Hepatocyte (in vitro differentiated cells): ENCODE measurements around the gene KRTAP12-3. TPM values are rescaled to one million over a fixed set of nuclear protein-coding genes. Genes with fewer than 3 reads are reported as not detected.

Experiments used
- DNase-seq: peaks from one replicate; pipeline ENCODE4 v3.0.0-alpha.2; 2016; ENCODE audit warnings: low spot score
- H2AFZ ChIP-seq: fragments of 200-600 bp; sonication (generic); 2 replicates; pipeline ENCODE4 v1.6.0; 2016; ENCODE audit warnings: antibody characterized with exemption, mild to moderate bottlenecking
- H3K27ac ChIP-seq: fragments of 200-600 bp; sonication (generic); 2 replicates; pipeline ENCODE4 v1.5.1; 2016; ENCODE audit warnings: mild to moderate bottlenecking
- H3K27me3 ChIP-seq: fragments of 200-600 bp; sonication (generic); 2 replicates; pipeline ENCODE4 v1.6.1; 2016
- H3K36me3 ChIP-seq: fragments of 200-600 bp; sonication (generic); replicated peaks from 2 replicates; pipeline ENCODE4 v1.5.1; 2016; ENCODE audit warnings: low read depth; ENCODE audit not compliant: insufficient read depth
- H3K4me1 ChIP-seq: fragments of 200-600 bp; sonication (generic); 2 replicates; pipeline ENCODE4 v1.5.1; 2016; ENCODE audit warnings: mild to moderate bottlenecking, moderate library complexity; ENCODE audit not compliant: insufficient read depth
- H3K4me2 ChIP-seq: fragments of 200-600 bp; sonication (generic); 2 replicates; pipeline ENCODE4 v1.6.0; 2016
- H3K4me3 ChIP-seq: fragments of 200-600 bp; sonication (generic); 2 replicates; pipeline ENCODE4 v1.5.1; 2016; ENCODE audit warnings: mild to moderate bottlenecking
- H3K79me2 ChIP-seq: fragments of 200-600 bp; sonication (generic); 2 replicates; pipeline ENCODE4 v1.6.0; 2017; ENCODE audit warnings: mild to moderate bottlenecking
- H3K9me2 ChIP-seq: fragments of 200-600 bp; sonication (generic); replicated peaks from 2 replicates; pipeline ENCODE4 v1.6.0; 2017; ENCODE audit warnings: mild to moderate bottlenecking; ENCODE audit not compliant: insufficient read depth
- H3K9me3 ChIP-seq: fragments of 200-600 bp; sonication (generic); 2 replicates; pipeline ENCODE4 v1.5.1; 2016; ENCODE audit warnings: low read depth, mild to moderate bottlenecking
- H4K20me1 ChIP-seq: fragments of 200-600 bp; sonication (generic); 2 replicates; pipeline ENCODE4 v1.6.0; 2016; ENCODE audit warnings: mild to moderate bottlenecking; ENCODE audit not compliant: insufficient read depth, poor library complexity, severe bottlenecking
- CTCF ChIP-seq: fragments of 200-600 bp; sonication (generic); IDR thresholded peaks from 2 replicates; pipeline ENCODE4 v1.5.1; 2016; ENCODE audit warnings: antibody characterized with exemption, mild to moderate bottlenecking; ENCODE audit not compliant: poor library complexity
- EZH2 ChIP-seq: fragments of 200-600 bp; sonication (generic); IDR thresholded peaks from 2 replicates; pipeline ENCODE4 v1.6.1; 2016; ENCODE audit warnings: antibody characterized with exemption, mild to moderate bottlenecking, borderline replicate concordance
- EZH2phosphoT487 ChIP-seq: fragments of 200-600 bp; sonication (generic); IDR thresholded peaks from one replicate; pipeline ENCODE4 v1.6.1; 2018; ENCODE audit warnings: antibody characterized with exemption, mild to moderate bottlenecking, low read depth, moderate library complexity; ENCODE audit not compliant: unreplicated experiment, severe bottlenecking
- WGBS: methylation state at CpG from one replicate; pipeline ENCODE4 v1.1.6; 2016; ENCODE audit warnings: low lambda C conversion rate; ENCODE audit errors: missing lambda C conversion rate; 5-methylcytosine and 5-hydroxymethylcytosine counted together
- polyA plus RNA-seq: library from polyadenylated mRNA; unstranded; fragments of >200 nt; fragmentation: Nextera tagmentation; extraction: Ambion mirVana; gene quantifications from 2 replicates; pipeline ENCODE4 v1.2.1, GENCODE V29; 2016
- small RNA-seq: library from RNA; depleted of rRNA; stranded (forward); fragments of <200 nt; gene quantifications from one replicate; pipeline ENCODE3, GENCODE V24; 2014
- total RNA-seq: library from RNA; depleted of rRNA; stranded (reverse); fragments of >200 nt; gene quantifications from 2 replicates; pipeline ENCODE4 v1.2.3, GENCODE V29; 2014

The KRTAP12-3 gene
- total and polyA plus RNA-seq, 2 experiments from 2014 or later: not detected

GRCh38 chr21:44706026-44706705 is 48.4 kb downstream of the KRTAP12-3 start:
- WGBS: 7% methylated on average over 53 of the region's 54 CpGs
- H3K4me1 ChIP-seq: peaks cover 12% of the 10 kb centered on the region
- H3K27ac ChIP-seq: no peak overlapping the region
- H3K36me3 ChIP-seq: no peaks in the 10 kb centered on the region
- no peak overlapping the region for H3K4me3 ChIP-seq
- H3K27me3 ChIP-seq: peaks cover 87% of the 10 kb centered on the region
- no peak for DNase-seq
- H3K79me2 ChIP-seq: no peaks in the 10 kb centered on the region
- no peak overlapping the region for H3K4me2 ChIP-seq
- no peaks in the 10 kb centered on the region for H3K9me2 ChIP-seq
- H3K9me3 ChIP-seq: no peaks in the 10 kb centered on the region
- H2AFZ ChIP-seq: no peak overlapping the region
- H4K20me1 ChIP-seq: no peaks in the 10 kb centered on the region
- TF ChIP-seq CTCF (no peak), EZH2 (no peak), EZH2phosphoT487 (no peak)

- Histone ChIP-seq H3K27me3 (peaks cover 88% of the 10 kb centered on the region), H3K79me2 (no peaks in the 10 kb centered on the region), H3K9me3 (no peaks in the 10 kb centered on the region), H3K36me3 (no peaks in the 10 kb centered on the region), H3K27ac (no peak overlapping the region), H3K4me1 (peaks cover 20% of the 10 kb centered on the region), H2AFZ (no peak overlapping the region), H3K4me3 (no peak overlapping the region), H3K4me2 (no peak overlapping the region), H3K9me2 (no peaks in the 10 kb centered on the region), H4K20me1 (no peaks in the 10 kb centered on the region)
- no peak for TF ChIP-seq EZH2
- no peak for TF ChIP-seq EZH2phosphoT487
- no peak for TF ChIP-seq CTCF
- WGBS: 6% methylated on average over 24 of the region's 46 CpGs
- DNase-seq: no peak
These were observed 49.2 kb downstream of the KRTAP12-3 start for GRCh38 chr21:44706706-44707581.

Small RNAs within 50 kb of the gene (small RNA-seq; reads per million reads assigned to genes)
- not detected for gene KRTAP12-6P

Other genes starting within 250 kb of the KRTAP12-3 start
- 7.3 and 7.8 TPM in 2 replicates for gene LRRC3, start 202.4 kb upstream of the KRTAP12-3 start, total RNA-seq
- 5.6 and 7.2 TPM in 2 replicates for gene LRRC3, start 202.4 kb upstream of the KRTAP12-3 start, polyA plus RNA-seq
- not detected in 2 replicates for gene KRTAP10-1, start 117.7 kb upstream of the KRTAP12-3 start, total RNA-seq
- gene KRTAP10-1, start 117.7 kb upstream of the KRTAP12-3 start, polyA plus RNA-seq: not detected in 2 replicates
- not detected in 2 replicates for gene KRTAP10-2, start 106.4 kb upstream of the KRTAP12-3 start, total RNA-seq
- not detected in 2 replicates for gene KRTAP10-2, start 106.4 kb upstream of the KRTAP12-3 start, polyA plus RNA-seq
- not detected in 2 replicates for gene KRTAP10-3, start 99.1 kb upstream of the KRTAP12-3 start, total RNA-seq
- not detected in 2 replicates for gene KRTAP10-3, start 99.1 kb upstream of the KRTAP12-3 start, polyA plus RNA-seq
- gene KRTAP10-4, start 84.2 kb upstream of the KRTAP12-3 start, total RNA-seq: not detected in 2 replicates
- not detected in 2 replicates for gene KRTAP10-4, start 84.2 kb upstream of the KRTAP12-3 start, polyA plus RNA-seq
- not detected in 2 replicates for gene KRTAP10-5, start 77.3 kb upstream of the KRTAP12-3 start, total RNA-seq
- not detected in 2 replicates for gene KRTAP10-5, start 77.3 kb upstream of the KRTAP12-3 start, polyA plus RNA-seq
- gene KRTAP10-6, start 65.4 kb upstream of the KRTAP12-3 start, total RNA-seq: not detected in 2 replicates
- gene KRTAP10-6, start 65.4 kb upstream of the KRTAP12-3 start, polyA plus RNA-seq: not detected in 2 replicates
- gene KRTAP10-7, start 57.3 kb upstream of the KRTAP12-3 start, total RNA-seq: not detected in 2 replicates
- gene KRTAP10-7, start 57.3 kb upstream of the KRTAP12-3 start, polyA plus RNA-seq: not detected in 2 replicates
- not detected in 2 replicates for gene KRTAP10-8, start 45.9 kb upstream of the KRTAP12-3 start, total RNA-seq
- gene KRTAP10-8, start 45.9 kb upstream of the KRTAP12-3 start, polyA plus RNA-seq: not detected in 2 replicates
- not detected in 2 replicates for gene KRTAP10-9, start 30.8 kb upstream of the KRTAP12-3 start, total RNA-seq
- not detected in 2 replicates for gene KRTAP10-9, start 30.8 kb upstream of the KRTAP12-3 start, polyA plus RNA-seq
- not detected in 2 replicates for gene KRTAP10-10, start 20.6 kb upstream of the KRTAP12-3 start, total RNA-seq
- not detected in 2 replicates for gene KRTAP10-10, start 20.6 kb upstream of the KRTAP12-3 start, polyA plus RNA-seq
- gene KRTAP10-11, start 11.5 kb upstream of the KRTAP12-3 start, total RNA-seq: not detected in 2 replicates
- gene KRTAP10-11, start 11.5 kb upstream of the KRTAP12-3 start, polyA plus RNA-seq: not detected in 2 replicates
- not detected in 2 replicates for gene KRTAP12-4, start 3.3 kb upstream of the KRTAP12-3 start, total RNA-seq
- gene KRTAP12-4, start 3.3 kb upstream of the KRTAP12-3 start, polyA plus RNA-seq: not detected in 2 replicates
- not detected in 2 replicates for gene KRTAP12-2, start 9.0 kb downstream of the KRTAP12-3 start, total RNA-seq
- gene KRTAP12-2, start 9.0 kb downstream of the KRTAP12-3 start, polyA plus RNA-seq: not detected in 2 replicates
- gene KRTAP12-1, start 24.2 kb downstream of the KRTAP12-3 start, total RNA-seq: not detected in 2 replicates
- not detected in 2 replicates for gene KRTAP12-1, start 24.2 kb downstream of the KRTAP12-3 start, polyA plus RNA-seq
- gene KRTAP10-12, start 39.2 kb downstream of the KRTAP12-3 start, total RNA-seq: not detected in 2 replicates
- not detected in 2 replicates for gene KRTAP10-12, start 39.2 kb downstream of the KRTAP12-3 start, polyA plus RNA-seq
- 0.16 TPM in 1 of 2 replicates, not detected in the other for gene TSPEAR, start 53.6 kb downstream of the KRTAP12-3 start, total RNA-seq
- 0.35 and 0.66 TPM in 2 replicates for gene TSPEAR, start 53.6 kb downstream of the KRTAP12-3 start, polyA plus RNA-seq
- 45.8 and 61.6 TPM in 2 replicates for gene UBE2G2, start 143.9 kb downstream of the KRTAP12-3 start, total RNA-seq
- gene UBE2G2, start 143.9 kb downstream of the KRTAP12-3 start, polyA plus RNA-seq: 50.4 and 55.2 TPM in 2 replicates
- 68.5 and 77.2 TPM in 2 replicates for gene SUMO3, start 160.1 kb downstream of the KRTAP12-3 start, total RNA-seq
- gene SUMO3, start 160.1 kb downstream of the KRTAP12-3 start, polyA plus RNA-seq: 97.0 and 107 TPM in 2 replicates
- 344 and 348 TPM in 2 replicates for gene PTTG1IP, start 215.8 kb downstream of the KRTAP12-3 start, total RNA-seq
- gene PTTG1IP, start 215.8 kb downstream of the KRTAP12-3 start, polyA plus RNA-seq: 315 and 362 TPM in 2 replicates